OCI-LY1 (cell line): ENCODE measurements around the gene LRRC8E.

Experiments used
- EZH2 ChIP-seq: fragments of 200-600 bp; sonication (generic), shearing (Covaris generic); IDR thresholded peaks from 2 replicates; pipeline ENCODE4 v1.8.0; 2017; ENCODE audit warnings: borderline replicate concordance, mixed run types, mild to moderate bottlenecking, antibody characterized with exemption, low read length, moderate library complexity, mixed read lengths
- TF ChIP-seq, protein P1 (sequence below): fragments of 200-600 bp; sonication (generic), shearing (Covaris generic); IDR thresholded peaks from 2 replicates; pipeline ENCODE4 v1.5.1; 2017; ENCODE audit warnings: mild to moderate bottlenecking, antibody characterized with exemption, low read length, moderate library complexity, mixed read lengths

DNA sequence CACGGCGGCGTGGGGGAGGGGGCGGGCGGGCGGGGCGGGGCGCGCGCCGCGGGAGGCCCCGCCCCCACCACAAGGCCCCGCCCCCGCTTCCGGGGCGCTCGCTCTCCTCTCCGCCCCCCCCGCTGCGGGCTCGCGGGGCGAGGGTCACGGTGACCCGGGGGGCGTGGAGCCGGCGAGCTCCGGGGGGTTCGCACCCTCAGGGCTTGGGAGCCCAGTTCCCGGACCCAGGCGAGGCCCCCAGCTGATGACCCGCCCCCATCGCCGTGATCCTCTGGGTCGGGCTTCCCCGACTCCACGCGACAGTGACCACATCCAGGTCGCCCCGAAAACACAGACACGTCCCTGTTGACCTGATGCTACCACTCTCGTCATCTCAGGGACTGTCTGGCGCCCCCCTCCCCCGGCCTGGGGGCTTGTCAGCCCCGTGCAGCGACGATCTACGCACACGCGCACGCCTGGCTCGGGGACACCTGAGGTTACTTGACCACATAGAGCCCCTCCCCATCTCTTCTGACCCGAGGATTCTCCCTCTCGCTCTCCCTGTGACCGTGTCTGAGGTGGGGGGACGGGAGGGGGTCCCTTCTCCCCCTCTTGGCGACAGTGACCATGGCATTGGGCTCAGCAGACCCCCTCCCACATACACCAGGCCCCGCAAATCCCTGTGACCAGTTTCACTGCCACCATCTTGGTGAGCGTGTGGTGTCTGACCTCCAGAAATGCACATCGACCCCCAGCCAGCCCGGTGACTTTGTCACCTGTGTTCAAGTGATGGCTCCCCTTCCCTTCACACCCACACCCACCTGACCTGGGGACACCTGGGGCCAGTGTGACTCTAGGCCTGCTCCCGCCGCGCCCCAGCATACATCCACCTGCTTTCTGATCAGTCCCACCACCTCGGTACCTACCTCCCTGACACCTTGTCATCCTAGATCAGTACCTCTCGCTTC, 16.0 kb downstream of the LRRC8E start:
- TF ChIP-seq, protein P1, sequence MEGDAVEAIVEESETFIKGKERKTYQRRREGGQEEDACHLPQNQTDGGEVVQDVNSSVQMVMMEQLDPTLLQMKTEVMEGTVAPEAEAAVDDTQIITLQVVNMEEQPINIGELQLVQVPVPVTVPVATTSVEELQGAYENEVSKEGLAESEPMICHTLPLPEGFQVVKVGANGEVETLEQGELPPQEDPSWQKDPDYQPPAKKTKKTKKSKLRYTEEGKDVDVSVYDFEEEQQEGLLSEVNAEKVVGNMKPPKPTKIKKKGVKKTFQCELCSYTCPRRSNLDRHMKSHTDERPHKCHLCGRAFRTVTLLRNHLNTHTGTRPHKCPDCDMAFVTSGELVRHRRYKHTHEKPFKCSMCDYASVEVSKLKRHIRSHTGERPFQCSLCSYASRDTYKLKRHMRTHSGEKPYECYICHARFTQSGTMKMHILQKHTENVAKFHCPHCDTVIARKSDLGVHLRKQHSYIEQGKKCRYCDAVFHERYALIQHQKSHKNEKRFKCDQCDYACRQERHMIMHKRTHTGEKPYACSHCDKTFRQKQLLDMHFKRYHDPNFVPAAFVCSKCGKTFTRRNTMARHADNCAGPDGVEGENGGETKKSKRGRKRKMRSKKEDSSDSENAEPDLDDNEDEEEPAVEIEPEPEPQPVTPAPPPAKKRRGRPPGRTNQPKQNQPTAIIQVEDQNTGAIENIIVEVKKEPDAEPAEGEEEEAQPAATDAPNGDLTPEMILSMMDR = no peak
- TF ChIP-seq EZH2 = no peak
